Trophoblast cell (in vitro differentiated cells and primary cell): ENCODE measurements around the gene TMEM120B.
A peak's percentile ranks its signal among the peaks of the same experiment; 100 is the strongest.
"Not testable (repeated sequence)": the region's sequence is repeated elsewhere in the genome, so short reads cannot be mapped to it uniquely, and the experiment has no call there.

Source experiments
- DNase-seq, 2 donors: peaks; one replicate each; pipeline ENCODE4 v3.0.0-alpha.2; 2016
- H2AFZ ChIP-seq: 2 replicates; pipeline ENCODE4 v1.6.1; 2013; ENCODE audit warnings: low read length, moderate library complexity, mild to moderate bottlenecking; ENCODE audit not compliant: insufficient read depth, poor library complexity
- H2AK5ac ChIP-seq: 2 replicates; pipeline ENCODE4 v1.6.1; 2013; ENCODE audit warnings: mild to moderate bottlenecking, low read length
- H2BK120ac ChIP-seq: 2 replicates; pipeline ENCODE4 v1.6.1; 2013; ENCODE audit warnings: low read length, mild to moderate bottlenecking, moderate library complexity; ENCODE audit not compliant: insufficient read depth, poor library complexity
- H2BK12ac ChIP-seq: 2 replicates; pipeline ENCODE4 v1.6.1; 2013; ENCODE audit warnings: mild to moderate bottlenecking, low read length, moderate library complexity
- H2BK5ac ChIP-seq: 2 replicates; pipeline ENCODE4 v1.6.1; 2013; ENCODE audit warnings: low read length, low read depth, moderate library complexity, mild to moderate bottlenecking; ENCODE audit not compliant: poor library complexity
- H3K14ac ChIP-seq: 2 replicates; pipeline ENCODE4 v1.6.1; 2013; ENCODE audit warnings: mild to moderate bottlenecking, low read length
- H3K18ac ChIP-seq: 2 replicates; pipeline ENCODE4 v1.6.1; 2013; ENCODE audit warnings: mild to moderate bottlenecking, low read length
- H3K23ac ChIP-seq: 2 replicates; pipeline ENCODE4 v1.6.1; 2013; ENCODE audit warnings: low read length
- H3K27ac ChIP-seq: 2 replicates; pipeline ENCODE4 v1.5.1; 2013; ENCODE audit warnings: low read depth, mild to moderate bottlenecking, inconsistent platforms, low read length, moderate library complexity
- H3K27me3 ChIP-seq: 2 replicates; pipeline ENCODE4 v1.6.1; 2013; ENCODE audit warnings: inconsistent platforms, mild to moderate bottlenecking, low read length, moderate library complexity; ENCODE audit not compliant: insufficient read depth
- H3K36me3 ChIP-seq, 2 experiments: 1 replicate in 1 of 2; 2 replicates in 1 of 2; pipeline ENCODE4 v1.6.1; 2013; ENCODE audit warnings: low read length in 2 of 2, mild to moderate bottlenecking in 2 of 2, moderate library complexity in 1 of 2; ENCODE audit not compliant: insufficient read depth in 2 of 2, control insufficient read depth in 1 of 2
- H3K4ac ChIP-seq: 2 replicates; pipeline ENCODE4 v1.6.1; 2013; ENCODE audit warnings: low read depth, mild to moderate bottlenecking, low read length, moderate library complexity
- H3K4me1 ChIP-seq, 2 experiments: 1 replicate in 1 of 2; 2 replicates in 1 of 2; pipeline ENCODE4 v1.6.1; 2013; ENCODE audit warnings: low read length in 2 of 2, mild to moderate bottlenecking in 2 of 2, moderate library complexity in 1 of 2; ENCODE audit not compliant: insufficient read depth in 2 of 2, control insufficient read depth in 1 of 2
- H3K4me2 ChIP-seq: 2 replicates; pipeline ENCODE4 v1.6.1; 2013; ENCODE audit warnings: inconsistent platforms, mild to moderate bottlenecking, low read length, moderate library complexity
- H3K4me3 ChIP-seq: 2 replicates; pipeline ENCODE4 v1.5.1; 2013; ENCODE audit warnings: mild to moderate bottlenecking, low read depth, low read length, inconsistent platforms
- H3K79me1 ChIP-seq: one replicate; pipeline ENCODE4 v1.6.1; 2013; ENCODE audit warnings: low read length
- H3K79me2 ChIP-seq: 2 replicates; pipeline ENCODE4 v1.6.1; 2013; ENCODE audit warnings: low read length, mild to moderate bottlenecking; ENCODE audit not compliant: control insufficient read depth, insufficient read depth, poor library complexity
- H3K9ac ChIP-seq: 2 replicates; pipeline ENCODE4 v1.6.1; 2013; ENCODE audit warnings: mild to moderate bottlenecking, low read length
- H3K9me3 ChIP-seq: 2 replicates; pipeline ENCODE4 v1.6.1; 2013; ENCODE audit warnings: low read depth, mild to moderate bottlenecking, control low read depth, inconsistent platforms, low read length; ENCODE audit not compliant: insufficient read depth
- H4K12ac ChIP-seq: 2 replicates; pipeline ENCODE4 v1.6.1; 2013; ENCODE audit warnings: low read depth, mild to moderate bottlenecking, low read length, moderate library complexity
- H4K8ac ChIP-seq: 2 replicates; pipeline ENCODE4 v1.6.1; 2013; ENCODE audit warnings: low read depth, mild to moderate bottlenecking, low read length, moderate library complexity
- H4K91ac ChIP-seq: one replicate; pipeline ENCODE4 v1.6.1; 2013; ENCODE audit warnings: low read depth, mild to moderate bottlenecking, low read length, moderate library complexity
- WGBS: extraction: QIAGEN DNeasy Blood & Tissue Kit; methylation state at CpG from one replicate; pipeline ENCODE4 v1.1.7; 2013; ENCODE audit warnings: missing lambda C conversion rate; ENCODE audit not compliant: insufficient read length, insufficient coverage; ENCODE audit errors: extremely low coverage; 5-methylcytosine and 5-hydroxymethylcytosine counted together

Gene TMEM120B

DNA sequence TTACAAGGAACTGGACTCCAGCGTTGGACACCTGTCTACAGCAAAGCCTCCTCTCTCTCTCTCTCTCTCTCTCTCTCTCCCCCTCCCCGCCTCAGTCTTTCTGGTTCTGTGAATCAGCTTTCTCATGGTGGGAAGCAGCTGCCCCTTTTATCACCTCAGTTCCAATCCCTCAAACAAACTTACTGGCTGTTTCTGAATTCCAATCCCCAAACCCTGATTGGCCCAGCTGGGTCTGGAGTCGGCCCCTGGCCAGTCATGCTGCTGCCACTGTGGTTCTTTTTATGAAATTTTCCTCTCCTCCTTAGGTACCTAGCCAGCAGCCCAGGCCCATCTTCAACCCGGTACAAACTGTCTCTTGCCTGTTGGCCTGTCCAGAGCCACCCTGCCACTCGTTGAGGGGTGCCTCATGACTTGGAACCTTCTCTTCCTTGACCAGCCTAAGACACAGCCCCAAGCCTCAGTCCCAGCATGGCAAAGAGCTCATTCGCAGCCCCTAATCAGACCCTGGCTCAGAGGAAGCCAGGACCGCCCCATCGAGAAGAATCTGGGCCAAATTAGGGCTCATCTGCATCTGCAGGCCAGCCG lies 33.7 kb upstream of the TMEM120B start:
- H3K4me2 ChIP-seq = no peak overlapping the region
- no peak overlapping the region for H4K91ac ChIP-seq
- H2BK120ac ChIP-seq = no peak overlapping the region
- H3K18ac ChIP-seq = no peak overlapping the region
- H4K12ac ChIP-seq = no peak overlapping the region
- H3K14ac ChIP-seq = no peak overlapping the region
- H3K9ac ChIP-seq = no peak overlapping the region
- H2BK12ac ChIP-seq = no peak overlapping the region
- no peak overlapping the region for H2BK5ac ChIP-seq
- no peaks in the 10 kb centered on the region for H3K4me1 ChIP-seq
- no peaks in the 10 kb centered on the region for H3K27me3 ChIP-seq
- H2AK5ac ChIP-seq = no peak overlapping the region
- H3K23ac ChIP-seq = no peak overlapping the region
- no peak overlapping the region for H3K27ac ChIP-seq
- WGBS = no CpG with 5 or more reads among the region's 9 CpGs
- H3K4ac ChIP-seq = no peak overlapping the region
- no peak overlapping the region for H4K8ac ChIP-seq
- H3K79me2 ChIP-seq = no peaks in the 10 kb centered on the region
- no peaks in the 10 kb centered on the region for H3K79me1 ChIP-seq
- no peak overlapping the region for H2AFZ ChIP-seq
- no peak for DNase-seq
- no peak overlapping the region for H3K4me3 ChIP-seq
- no peaks in the 10 kb centered on the region for H3K36me3 ChIP-seq
- H3K9me3 ChIP-seq = no peaks in the 10 kb centered on the region

DNA sequence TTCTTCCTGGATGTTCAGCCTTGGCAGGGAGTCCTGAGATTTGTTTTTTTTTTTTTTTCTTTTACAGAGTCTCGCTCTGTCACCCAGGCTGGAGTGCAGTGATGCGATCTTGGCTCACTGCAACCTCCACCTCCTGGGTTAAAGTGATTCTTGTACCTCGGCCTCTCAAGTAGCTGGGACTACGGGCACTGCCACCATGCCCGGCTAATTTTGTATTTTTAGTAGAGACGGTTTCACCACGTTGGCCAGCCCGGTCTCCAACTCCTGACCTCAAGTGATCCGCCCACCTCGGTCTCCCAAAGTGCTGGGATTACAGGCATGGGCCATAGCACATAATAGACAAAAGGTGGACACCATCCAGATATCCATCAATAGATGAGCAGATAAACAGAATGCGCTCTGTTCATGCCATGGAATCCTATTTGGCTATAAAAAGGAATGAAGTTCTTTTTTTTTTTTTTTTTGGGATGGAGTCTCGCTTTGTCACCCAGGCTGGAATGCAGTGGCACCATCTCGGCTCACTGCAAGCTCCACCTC lies 32.8 kb upstream of the TMEM120B start:
- H3K4me2 ChIP-seq, H2AFZ ChIP-seq, H2BK120ac ChIP-seq, H3K4me3 ChIP-seq, H4K12ac ChIP-seq, H2AK5ac ChIP-seq, H2BK5ac ChIP-seq, H4K91ac ChIP-seq, H3K27ac ChIP-seq, H3K18ac ChIP-seq, H3K23ac ChIP-seq, H3K79me2 ChIP-seq, H3K27me3 ChIP-seq, H3K36me3 ChIP-seq, H3K4ac ChIP-seq, H3K14ac ChIP-seq, H3K4me1 ChIP-seq, H2BK12ac ChIP-seq, H3K9me3 ChIP-seq, H3K79me1 ChIP-seq, H3K9ac ChIP-seq: not testable (repeated sequence)
- WGBS = no CpG with 5 or more reads among the region's 13 CpGs
- peak overlapping the region; percentile 10 for H4K8ac ChIP-seq
- DNase-seq = peak; percentile 57 to 91

DNA sequence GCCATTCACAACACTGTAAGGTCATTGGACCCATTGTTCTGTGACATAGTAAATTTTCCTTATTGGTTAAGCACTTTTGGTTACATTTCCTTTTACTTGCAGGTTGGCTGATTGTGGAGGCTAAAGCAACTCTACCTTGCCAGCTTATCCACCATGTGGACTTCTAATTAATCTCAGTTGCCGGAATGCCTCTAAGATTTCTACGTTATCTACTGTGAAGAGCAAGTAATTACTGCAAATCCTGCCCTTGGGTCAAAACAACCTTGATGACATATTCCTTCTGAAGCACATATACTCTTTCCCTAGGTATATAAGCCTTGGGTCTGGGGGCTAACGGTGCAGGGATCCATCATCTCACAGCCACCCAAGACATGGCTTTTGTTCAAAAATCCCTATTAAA lies 23.6 kb upstream of the TMEM120B start:
- Histone ChIP-seq H3K79me1 (no peaks in the 10 kb centered on the region), H3K27ac (no peak overlapping the region), H2BK12ac (no peak overlapping the region), H3K4me1 (no peaks in the 10 kb centered on the region), H4K12ac (no peak overlapping the region), H2AK5ac (no peak overlapping the region), H3K9me3 (no peaks in the 10 kb centered on the region), H3K9ac (no peak overlapping the region), H3K79me2 (no peaks in the 10 kb centered on the region), H3K14ac (no peak overlapping the region), H2AFZ (no peak overlapping the region), H3K27me3 (no peaks in the 10 kb centered on the region), H3K36me3 (no peaks in the 10 kb centered on the region), H4K91ac (no peak overlapping the region), H2BK5ac (no peak overlapping the region), H2BK120ac (no peak overlapping the region), H3K23ac (no peak overlapping the region), H3K4ac (no peak overlapping the region), H4K8ac (no peak overlapping the region), H3K18ac (no peak overlapping the region), H3K4me3 (no peak overlapping the region), H3K4me2 (no peak overlapping the region)
- no peak for DNase-seq
- no CpG with 5 or more reads among the region's 3 CpGs for WGBS

DNA sequence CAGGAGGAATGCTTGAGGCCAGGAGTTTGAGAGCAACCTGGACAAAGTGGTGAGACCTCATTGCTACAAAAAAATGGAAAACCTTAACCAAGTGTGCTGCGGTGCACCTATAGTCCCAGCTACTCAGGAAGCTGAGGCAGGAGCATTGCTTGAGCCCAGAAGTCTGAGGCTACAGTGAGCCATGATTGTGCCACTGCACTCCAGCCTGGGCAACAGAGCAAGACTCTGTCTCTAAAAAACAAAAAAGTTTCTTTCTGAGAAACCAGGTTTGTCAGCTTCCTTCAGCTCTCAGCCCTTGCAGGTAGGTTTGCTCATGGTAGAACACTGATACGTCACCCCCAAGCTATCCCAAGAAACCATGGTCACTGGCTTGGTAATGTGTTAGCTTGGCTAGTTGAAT lies 23.1 kb upstream of the TMEM120B start:
- no peak overlapping the region for H4K8ac ChIP-seq
- no peak overlapping the region for H2BK12ac ChIP-seq
- H4K12ac ChIP-seq = no peak overlapping the region
- H3K14ac ChIP-seq = no peak overlapping the region
- H2BK120ac ChIP-seq = no peak overlapping the region
- no peak overlapping the region for H3K4me2 ChIP-seq
- no peak overlapping the region for H3K23ac ChIP-seq
- H3K4me1 ChIP-seq = no peaks in the 10 kb centered on the region
- no peak overlapping the region for H2AK5ac ChIP-seq
- no peaks in the 10 kb centered on the region for H3K36me3 ChIP-seq
- H3K79me2 ChIP-seq = no peaks in the 10 kb centered on the region
- H3K27me3 ChIP-seq = no peaks in the 10 kb centered on the region
- H2AFZ ChIP-seq = no peak overlapping the region
- WGBS = no CpG with 5 or more reads among the region's 2 CpGs
- no peaks in the 10 kb centered on the region for H3K9me3 ChIP-seq
- no peak overlapping the region for H3K27ac ChIP-seq
- H3K79me1 ChIP-seq = no peaks in the 10 kb centered on the region
- H3K9ac ChIP-seq = no peak overlapping the region
- no peak overlapping the region for H3K18ac ChIP-seq
- H2BK5ac ChIP-seq = no peak overlapping the region
- H3K4me3 ChIP-seq = no peak overlapping the region
- no peak overlapping the region for H4K91ac ChIP-seq
- H3K4ac ChIP-seq = no peak overlapping the region
- no peak for DNase-seq
